Jurkat, Clone E6-1 (cell line): Measurements from ENCODE around the gene RPL13A.
A peak's percentile ranks its signal among the peaks of the same experiment; 100 is the strongest.

Experiments used
- DNase-seq: peaks from one replicate; pipeline ENCODE4 v3.0.0-alpha.2; 2011; ENCODE audit warnings: low read depth, low spot score
- H3K4me3 ChIP-seq: 2 replicates; pipeline ENCODE4 v1.5.1; 2011; ENCODE audit warnings: mild to moderate bottlenecking, low read length, control low read depth, moderate library complexity

RPL13A gene

DNA sequence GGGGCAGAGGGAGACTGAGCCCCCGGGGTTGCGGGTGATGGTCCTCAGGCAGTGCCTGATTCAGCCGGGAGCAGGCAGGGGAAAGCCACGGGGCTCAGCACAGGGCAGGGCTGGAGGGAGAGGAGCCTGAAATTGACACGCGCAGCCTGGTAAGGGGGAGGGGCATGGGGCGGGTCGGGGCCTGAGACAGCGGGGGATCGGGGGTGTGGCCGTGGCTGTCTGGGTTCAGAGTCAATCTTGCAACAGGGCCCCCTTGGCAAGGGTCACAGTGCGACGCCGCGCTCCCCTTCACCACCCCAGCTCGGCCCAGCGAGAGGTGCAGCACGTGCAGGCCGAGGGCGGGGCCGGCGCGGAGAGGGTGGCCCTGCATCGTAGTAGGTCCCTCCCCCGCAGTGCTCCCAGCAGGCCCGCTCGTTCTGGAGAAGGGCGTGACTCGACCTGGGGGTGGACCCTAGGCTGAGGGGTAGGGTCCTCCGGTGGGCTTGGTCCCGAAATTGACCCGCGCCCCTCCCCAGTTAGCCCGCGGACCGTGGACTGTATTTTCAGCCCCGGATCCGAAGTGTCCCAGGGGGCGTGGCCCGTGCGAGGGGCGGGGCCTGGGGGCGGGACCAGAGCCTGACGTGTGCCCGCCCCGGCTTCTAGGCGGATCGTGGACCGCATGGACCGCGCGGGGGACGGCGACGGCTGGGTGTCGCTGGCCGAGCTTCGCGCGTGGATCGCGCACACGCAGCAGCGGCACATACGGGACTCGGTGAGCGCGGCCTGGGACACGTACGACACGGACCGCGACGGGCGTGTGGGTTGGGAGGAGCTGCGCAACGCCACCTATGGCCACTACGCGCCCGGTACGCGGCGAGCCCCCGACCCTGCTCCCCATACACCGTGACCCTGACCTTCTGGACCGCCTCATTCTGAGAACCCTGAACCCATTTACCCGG is 46.4 kb downstream of the RPL13A start:
- DNase-seq, result no peak

DNA sequence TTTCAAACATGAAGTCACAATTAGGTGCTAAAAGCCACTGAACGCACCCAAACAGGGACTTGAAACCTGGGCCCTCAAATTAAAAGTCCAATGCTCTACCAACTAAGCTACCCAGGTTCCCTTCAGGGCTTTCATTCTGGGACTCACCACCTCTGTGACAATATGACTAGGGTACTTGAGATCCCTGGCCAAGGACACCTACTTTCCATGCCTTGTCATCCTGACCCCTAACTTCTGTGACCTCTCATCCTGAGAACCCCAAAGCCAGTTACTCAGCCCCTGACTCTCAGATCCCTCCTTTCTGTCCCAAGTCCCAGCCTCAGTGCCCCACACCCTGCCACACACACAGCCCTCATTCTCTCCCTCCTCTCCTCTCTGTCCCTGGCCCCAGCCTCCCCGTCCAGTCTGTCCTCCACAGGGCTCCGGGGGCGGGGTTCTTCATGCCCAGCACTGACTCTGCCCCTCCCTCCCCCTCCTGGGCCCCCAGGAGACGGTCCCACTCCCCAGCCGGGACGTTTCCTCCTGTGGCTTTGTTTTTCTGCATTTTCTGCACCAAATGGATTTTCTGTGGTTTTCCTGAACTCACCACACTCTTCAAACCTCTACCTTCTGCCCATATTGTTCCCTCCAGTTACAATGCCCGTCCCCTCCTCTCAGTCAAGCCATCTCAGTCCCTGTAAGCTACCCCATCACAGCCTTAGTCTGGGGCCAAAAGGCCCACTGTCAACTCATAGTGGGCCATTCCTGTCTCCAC is 47.4 kb downstream of the RPL13A start:
- peak; percentile 62 for DNase-seq
- H3K4me3 ChIP-seq, result peak overlapping the region; percentile 47

More for the DNA sequence above, 46.4 kb downstream of the RPL13A start:
- H3K4me3 ChIP-seq, result peak overlapping the region; percentile 47

DNA sequence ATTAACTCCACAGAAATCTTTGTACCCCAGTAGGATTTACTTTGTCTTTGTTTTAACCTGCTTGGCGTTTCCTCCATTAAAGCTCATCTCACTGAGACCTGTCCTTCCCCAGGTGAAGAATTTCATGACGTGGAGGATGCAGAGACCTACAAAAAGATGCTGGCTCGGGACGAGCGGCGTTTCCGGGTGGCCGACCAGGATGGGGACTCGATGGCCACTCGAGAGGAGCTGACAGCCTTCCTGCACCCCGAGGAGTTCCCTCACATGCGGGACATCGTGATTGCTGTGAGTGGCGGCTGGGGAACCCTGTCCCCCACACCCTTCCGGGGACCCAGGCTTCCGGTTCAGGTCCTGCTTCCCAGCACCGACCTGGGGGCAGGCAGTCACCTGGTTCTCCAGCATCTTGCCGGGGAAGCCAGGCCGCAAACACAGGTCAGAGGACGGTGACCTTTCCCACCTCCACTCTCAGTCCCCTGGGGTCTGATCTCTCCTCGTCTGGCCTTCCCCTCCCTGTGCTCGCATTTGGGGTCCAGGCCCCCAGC is 49.6 kb downstream of the RPL13A start:
- DNase-seq, result no peak
- H3K4me3 ChIP-seq, result no peak overlapping the region

DNA sequence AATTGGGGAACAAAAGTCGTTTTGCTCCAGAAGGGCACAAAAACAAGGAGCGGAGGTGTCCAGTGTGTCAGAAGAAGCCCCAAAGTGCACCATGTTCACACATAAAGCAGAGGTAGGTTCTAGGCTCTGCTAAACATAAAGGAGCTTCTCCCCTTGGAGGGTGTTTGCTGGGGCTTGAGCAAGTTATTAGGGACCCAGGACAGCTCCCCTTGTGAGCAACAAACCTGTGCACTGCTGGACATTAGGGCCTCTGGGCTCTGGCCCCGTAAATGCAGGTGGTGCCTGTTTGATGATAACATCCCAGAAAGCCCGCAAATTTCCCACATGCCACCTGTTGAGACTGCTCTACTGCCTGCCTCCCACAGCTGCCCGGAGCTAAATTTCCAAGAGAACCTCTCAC is 51.2 kb downstream of the RPL13A start:
- DNase-seq, result no peak
- no peak overlapping the region for H3K4me3 ChIP-seq

DNA sequence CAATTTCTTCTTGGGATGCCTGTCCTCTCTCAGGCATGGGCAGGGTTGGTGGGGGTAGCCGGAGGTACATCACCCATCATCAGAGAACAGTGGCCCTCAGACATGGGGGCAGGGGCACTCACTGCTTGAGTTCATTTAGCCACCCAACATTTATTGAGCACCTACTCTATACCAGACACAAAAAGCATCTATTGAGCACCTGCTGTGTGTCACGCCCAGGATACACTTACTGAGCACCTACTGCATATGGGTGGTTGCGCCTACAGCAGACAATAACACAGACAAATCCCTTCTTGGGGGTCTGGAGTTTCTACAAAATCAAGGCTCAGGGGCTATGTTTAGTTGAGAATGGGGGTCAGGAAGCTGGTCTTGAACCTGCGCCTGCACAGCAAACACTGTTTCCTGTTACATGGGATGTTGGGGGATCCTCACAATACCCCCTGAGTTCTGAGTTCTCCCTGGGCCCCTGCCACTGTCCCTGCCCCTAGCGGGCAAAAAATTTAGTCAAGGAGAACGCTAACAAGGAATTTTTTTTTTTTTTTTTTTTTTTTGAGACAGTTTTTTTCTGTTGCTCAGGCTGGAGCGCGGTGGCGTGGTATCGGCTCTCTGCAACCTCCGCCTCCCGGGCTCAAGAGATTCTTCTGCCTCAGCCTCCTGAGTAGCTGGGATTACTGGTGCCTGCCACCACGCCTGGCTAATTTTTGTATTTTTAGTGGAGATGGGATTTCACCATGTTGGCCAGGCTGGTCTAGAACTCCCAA is 52.0 kb downstream of the RPL13A start:
- DNase-seq, result no peak
- no peak overlapping the region for H3K4me3 ChIP-seq
